Osteocyte (in vitro differentiated cells): ENCODE measurements around the gene SPTBN4. TPM values are rescaled to one million over a fixed set of nuclear protein-coding genes. Genes with fewer than 3 reads are reported as not detected.

Experiments used
- DNase-seq: peaks from one replicate; pipeline ENCODE4 v3.0.0; 2021; ENCODE audit warnings: mixed read lengths; ENCODE audit not compliant: unreplicated experiment; ENCODE audit errors: extremely low spot score
- H3K27ac Mint-ChIP-seq: one replicate; pipeline ENCODE4 v1.8.0; 2021; ENCODE audit warnings: mild to moderate bottlenecking, mixed read lengths; ENCODE audit not compliant: unreplicated experiment
- H3K27me3 Mint-ChIP-seq: one replicate; pipeline ENCODE4 v1.8.0; 2021; ENCODE audit warnings: mixed read lengths; ENCODE audit not compliant: unreplicated experiment
- H3K36me3 Mint-ChIP-seq: one replicate; pipeline ENCODE4 v1.8.0; 2021; ENCODE audit warnings: mixed read lengths; ENCODE audit not compliant: unreplicated experiment
- H3K4me1 Mint-ChIP-seq: one replicate; pipeline ENCODE4 v1.8.0; 2021; ENCODE audit warnings: mixed read lengths; ENCODE audit not compliant: unreplicated experiment
- H3K4me3 Mint-ChIP-seq: one replicate; pipeline ENCODE4 v1.8.0; 2021; ENCODE audit warnings: mild to moderate bottlenecking, moderate library complexity, mixed read lengths; ENCODE audit not compliant: unreplicated experiment
- H3K9me3 Mint-ChIP-seq: one replicate; pipeline ENCODE4 v1.8.0; 2021; ENCODE audit warnings: mixed read lengths; ENCODE audit not compliant: unreplicated experiment
- CTCF ChIP-seq: fragments of 200-600 bp; sonication (generic); IDR thresholded peaks from 2 replicates; pipeline ENCODE4 v1.5.0; 2021; ENCODE audit warnings: antibody characterized with exemption, mild to moderate bottlenecking, moderate library complexity
- total RNA-seq: library from RNA; stranded (reverse); gene quantifications from 2 replicates; pipeline ENCODE4 v1.2.1, GENCODE V29; 2021

SPTBN4 gene
- total RNA-seq, 1 donor from 2014 or later, result 0.48 TPM

GRCh38 chr19:40616178-40616577, 149.4 kb downstream of the SPTBN4 start:
- peaks cover 13% of the 10 kb centered on the region for H3K36me3 Mint-ChIP-seq
- H3K27ac Mint-ChIP-seq, result no peak overlapping the region
- no peaks in the 10 kb centered on the region for H3K9me3 Mint-ChIP-seq
- DNase-seq, result no peak
- no peak for TF ChIP-seq CTCF
- no peak overlapping the region for H3K4me3 Mint-ChIP-seq
- H3K4me1 Mint-ChIP-seq, result peaks cover 12% of the 10 kb centered on the region
- no peaks in the 10 kb centered on the region for H3K27me3 Mint-ChIP-seq

- no peak overlapping the region for H3K27ac Mint-ChIP-seq
- no peak for TF ChIP-seq CTCF
Measured at GRCh38 chr19:40616941-40617340, 150.1 kb downstream of the SPTBN4 start.

GRCh38 chr19:40617961-40618360, 151.2 kb downstream of the SPTBN4 start:
- Mint-ChIP-seq H3K27ac (no peak overlapping the region), H3K4me1 (peaks cover 17% of the 10 kb centered on the region), H3K27me3 (no peaks in the 10 kb centered on the region), H3K9me3 (no peaks in the 10 kb centered on the region), H3K36me3 (peaks cover 19% of the 10 kb centered on the region), H3K4me3 (no peak overlapping the region)
- DNase-seq, result no peak
- no peak for TF ChIP-seq CTCF

More at GRCh38 chr19:40616941-40617340, 150.1 kb downstream of the SPTBN4 start:
- H3K36me3 Mint-ChIP-seq, result peaks cover 16% of the 10 kb centered on the region
- H3K9me3 Mint-ChIP-seq, result no peaks in the 10 kb centered on the region
- DNase-seq, result no peak
- no peak overlapping the region for H3K4me3 Mint-ChIP-seq
- no peaks in the 10 kb centered on the region for H3K27me3 Mint-ChIP-seq
- H3K4me1 Mint-ChIP-seq, result peaks cover 12% of the 10 kb centered on the region

GRCh38 chr19:40619333-40620160, 152.7 kb downstream of the SPTBN4 start:
- Mint-ChIP-seq H3K36me3 (peaks cover 20% of the 10 kb centered on the region), H3K9me3 (no peaks in the 10 kb centered on the region), H3K4me1 (peaks cover 27% of the 10 kb centered on the region), H3K4me3 (no peak overlapping the region), H3K27ac (no peak overlapping the region), H3K27me3 (no peaks in the 10 kb centered on the region)
- TF ChIP-seq CTCF, result no peak
- no peak for DNase-seq

GRCh38 chr19:40620161-40620485, 153.3 kb downstream of the SPTBN4 start:
- H3K4me1 Mint-ChIP-seq, result peaks cover 24% of the 10 kb centered on the region

More at GRCh38 chr19:40620161-40620485, 153.3 kb downstream of the SPTBN4 start:
- H3K27ac Mint-ChIP-seq, result no peak overlapping the region
- TF ChIP-seq CTCF, result no peak
- peaks cover 23% of the 10 kb centered on the region for H3K36me3 Mint-ChIP-seq
- DNase-seq, result no peak
- no peak overlapping the region for H3K4me3 Mint-ChIP-seq
- no peaks in the 10 kb centered on the region for H3K9me3 Mint-ChIP-seq
- H3K27me3 Mint-ChIP-seq, result no peaks in the 10 kb centered on the region
